Activated CD8-positive, alpha-beta memory T cell treated with anti-CD3 and anti-CD28 coated beads for 36 hours (primary cell): Measurements from ENCODE around the gene PTBP2. TPM values are rescaled to one million over a fixed set of nuclear protein-coding genes. Genes with fewer than 3 reads are reported as not detected.

Experiments
- CTCF ChIA-PET: fragments of 350-600 bp; sonication (Branson Sonifier 250); formaldehyde crosslinking; loops from one replicate; lab custom pipeline; 2021; ENCODE audit warnings: antibody characterized with exemption; lab: Charles Lee
- POLR2A ChIA-PET: fragments of 350-600 bp; sonication (Branson Sonifier 250); formaldehyde crosslinking; loops from one replicate; lab custom pipeline; 2021; ENCODE audit warnings: antibody characterized with exemption; lab: Charles Lee
- total RNA-seq, 2 experiments: library from RNA; stranded (reverse); gene quantifications; one replicate each; pipeline ENCODE4 v1.2.3, GENCODE V29; 2021

Gene PTBP2
- 10 to 100 TPM; 10.7 to 12.2 TPM for total RNA-seq

- POLR2A ChIA-PET: no interaction called here
- CTCF ChIA-PET: no interaction called here
Measured at GRCh38 chr1:96721416-96722160, at the start of gene PTBP2. PTBP2 (plus strand) TSS chr1:96721784; CDS start chr1:96721865, 81 bp downstream.

DNA sequence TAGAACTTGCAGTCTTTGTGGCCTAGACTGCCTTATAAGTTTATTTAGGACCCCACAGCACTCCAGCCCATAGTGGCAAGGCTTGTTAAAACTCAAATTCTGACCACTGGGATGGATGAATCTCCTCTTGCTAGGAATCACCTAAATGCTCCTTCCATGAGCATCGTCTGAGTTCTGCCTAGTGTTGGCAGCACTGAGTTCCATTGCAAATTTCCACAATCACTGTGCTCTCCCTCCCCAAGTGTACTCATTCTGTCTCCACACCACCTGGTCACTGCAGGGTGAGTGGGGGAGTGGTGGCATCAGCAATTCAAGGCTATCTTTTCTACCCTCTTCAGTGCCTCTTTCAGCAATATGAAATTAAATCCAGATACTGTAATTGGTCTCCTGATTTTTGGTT lies 46.7 kb upstream of the PTBP2 start:
- CTCF ChIA-PET: no interaction called here
- POLR2A ChIA-PET: interaction anchor here (0.6 kb wide), 1 partner anchor 121 kb away, joined by 3 read pairs; no protein-coding TSS in a partner anchor

- POLR2A ChIA-PET: interaction anchor here (0.6 kb wide), 1 partner anchor 61 kb away, joined by 3 read pairs; no protein-coding TSS in a partner anchor
- CTCF ChIA-PET: no interaction called here
Measured at GRCh38 chr1:96682056-96682455, 39.5 kb upstream of the PTBP2 start.

DNA sequence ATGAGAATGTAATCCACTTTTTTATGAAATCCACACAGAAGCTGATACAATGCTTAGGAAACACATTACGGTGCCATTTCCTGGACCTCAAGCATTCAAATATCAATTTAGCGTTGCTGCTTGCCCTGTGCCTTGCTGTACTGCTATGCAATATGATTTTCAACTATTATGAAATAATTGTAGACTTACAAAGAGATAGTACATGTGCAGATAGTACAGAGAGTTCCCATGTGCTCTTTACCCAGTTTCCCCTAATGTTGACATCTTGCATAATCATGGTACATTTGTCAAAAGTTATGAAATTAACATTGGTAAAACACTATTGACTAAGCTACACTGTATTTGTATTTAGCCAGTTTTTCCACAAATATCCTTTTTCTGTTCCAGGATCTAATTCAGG lies 37.7 kb upstream of the PTBP2 start:
- ChIA-PET POLR2A (no interaction called here), CTCF (no interaction called here)

DNA sequence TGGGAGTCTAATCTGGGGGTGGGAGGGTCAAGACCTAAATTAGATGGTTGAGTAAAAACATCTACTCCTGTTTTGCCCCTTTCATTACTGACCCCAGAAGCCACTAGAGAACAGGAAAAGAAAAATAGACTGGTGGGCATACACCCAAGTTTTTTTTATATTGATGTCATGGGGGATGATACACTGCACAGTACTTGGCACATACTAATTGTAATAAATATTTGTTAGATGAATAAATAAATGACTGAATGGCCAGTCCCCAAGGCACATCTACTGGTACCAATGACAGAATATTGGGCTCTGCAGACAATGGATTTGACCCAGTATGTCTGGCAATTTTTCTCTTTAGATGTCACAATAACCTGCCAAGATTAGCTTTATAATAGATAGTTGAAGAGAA lies 36.8 kb upstream of the PTBP2 start:
- CTCF ChIA-PET: no interaction called here
- POLR2A ChIA-PET: no interaction called here

- CTCF ChIA-PET: no interaction called here
- POLR2A ChIA-PET: no interaction called here
Measured at GRCh38 chr1:96688767-96689166, 32.8 kb upstream of the PTBP2 start.

GRCh38 chr1:96695954-96696353 lies 25.6 kb upstream of the PTBP2 start:
- ChIA-PET POLR2A (no interaction called here), CTCF (no interaction called here)

- CTCF ChIA-PET: no interaction called here
- POLR2A ChIA-PET: no interaction called here
Measured at GRCh38 chr1:96698342-96698983, 23.1 kb upstream of the PTBP2 start.

GRCh38 chr1:96703186-96703585 lies 18.4 kb upstream of the PTBP2 start:
- POLR2A ChIA-PET: no interaction called here
- CTCF ChIA-PET: no interaction called here

DNA sequence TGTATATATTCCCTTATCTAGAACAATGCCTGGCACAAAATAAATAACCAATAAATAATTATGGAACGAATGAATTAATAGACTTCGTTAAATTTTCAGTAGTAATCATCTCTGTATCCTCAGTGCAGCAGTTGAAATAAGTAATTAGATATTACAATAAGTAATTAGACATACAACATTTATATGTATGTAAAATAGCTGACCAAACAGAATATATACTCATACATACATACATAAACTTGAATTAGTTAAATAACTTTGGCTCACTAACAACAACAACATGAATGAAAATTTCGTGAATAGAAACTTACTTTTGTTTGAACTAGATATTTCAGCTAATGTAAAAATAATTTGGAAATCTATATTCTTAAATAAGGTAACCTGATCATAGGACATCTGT lies 14.6 kb upstream of the PTBP2 start:
- POLR2A ChIA-PET: no interaction called here

GRCh38 chr1:96708482-96708881 lies 13.1 kb upstream of the PTBP2 start:
- ChIA-PET CTCF (no interaction called here), POLR2A (no interaction called here)

More for the DNA sequence above, 14.6 kb upstream of the PTBP2 start:
- CTCF ChIA-PET: no interaction called here

GRCh38 chr1:96710708-96711477 lies 10.7 kb upstream of the PTBP2 start:
- ChIA-PET CTCF (no interaction called here), POLR2A (no interaction called here)

DNA sequence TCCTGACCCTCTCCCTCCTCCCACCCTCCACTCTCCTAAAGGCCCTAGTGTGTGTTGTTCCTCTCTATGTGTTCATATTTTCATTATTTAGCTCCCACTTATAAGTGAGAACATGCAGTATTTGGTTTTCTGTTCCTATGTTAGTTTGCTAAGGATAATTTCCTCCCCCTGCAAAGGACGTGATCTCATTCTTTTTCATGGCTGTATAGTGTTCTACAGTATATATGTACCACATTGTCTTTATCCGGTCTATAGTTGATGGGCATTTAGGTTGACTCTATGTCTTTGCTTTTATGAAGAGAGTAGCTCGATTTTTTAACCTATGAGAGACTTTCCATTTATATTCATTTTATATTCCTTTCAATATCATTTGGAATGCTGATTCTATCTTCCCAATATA lies 7.9 kb upstream of the PTBP2 start:
- ChIA-PET POLR2A (no interaction called here), CTCF (no interaction called here)

GRCh38 chr1:96714881-96715280 lies 6.7 kb upstream of the PTBP2 start:
- POLR2A ChIA-PET: no interaction called here

DNA sequence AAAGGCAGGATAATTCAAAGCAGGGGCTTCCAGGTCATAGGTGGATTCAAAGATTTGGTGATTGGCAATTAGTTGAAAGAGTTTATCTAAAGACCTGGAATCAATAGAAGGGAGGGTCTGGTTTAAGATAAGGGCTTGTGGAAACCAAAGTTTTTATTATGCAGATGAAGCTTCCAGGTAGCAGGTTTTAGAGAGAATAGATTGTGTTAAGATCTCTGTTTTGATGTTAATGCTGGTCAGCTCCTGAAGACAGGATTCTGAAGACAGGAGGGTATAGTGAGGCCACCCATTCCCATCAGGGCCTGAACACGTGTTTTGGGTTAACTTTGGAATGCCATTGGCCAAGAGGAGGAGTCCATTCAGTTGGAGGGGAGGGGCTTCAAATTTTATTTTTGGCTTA lies 6.1 kb upstream of the PTBP2 start:
- POLR2A ChIA-PET: no interaction called here
- CTCF ChIA-PET: no interaction called here

More at GRCh38 chr1:96714881-96715280, 6.7 kb upstream of the PTBP2 start:
- CTCF ChIA-PET: no interaction called here

DNA sequence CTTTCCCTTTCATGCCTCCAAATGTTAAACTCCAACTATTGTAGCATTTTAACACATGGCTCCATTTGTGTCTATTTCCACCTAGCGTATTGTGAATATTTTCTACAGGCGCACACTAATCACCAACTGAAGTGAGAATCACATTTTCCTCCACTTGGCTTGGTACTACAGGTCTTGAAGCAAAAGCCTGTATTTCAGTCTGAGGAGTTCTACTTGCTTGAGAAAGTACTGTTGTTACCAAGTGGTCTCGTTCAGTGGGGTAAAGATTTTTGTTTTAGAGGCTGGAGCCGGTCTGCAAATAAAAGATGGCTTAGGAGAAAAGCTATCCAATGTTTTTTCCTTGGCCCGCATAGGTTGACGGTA lies 550 bp upstream of the PTBP2 start:
- ChIA-PET POLR2A (no interaction called here), CTCF (no interaction called here)

DNA sequence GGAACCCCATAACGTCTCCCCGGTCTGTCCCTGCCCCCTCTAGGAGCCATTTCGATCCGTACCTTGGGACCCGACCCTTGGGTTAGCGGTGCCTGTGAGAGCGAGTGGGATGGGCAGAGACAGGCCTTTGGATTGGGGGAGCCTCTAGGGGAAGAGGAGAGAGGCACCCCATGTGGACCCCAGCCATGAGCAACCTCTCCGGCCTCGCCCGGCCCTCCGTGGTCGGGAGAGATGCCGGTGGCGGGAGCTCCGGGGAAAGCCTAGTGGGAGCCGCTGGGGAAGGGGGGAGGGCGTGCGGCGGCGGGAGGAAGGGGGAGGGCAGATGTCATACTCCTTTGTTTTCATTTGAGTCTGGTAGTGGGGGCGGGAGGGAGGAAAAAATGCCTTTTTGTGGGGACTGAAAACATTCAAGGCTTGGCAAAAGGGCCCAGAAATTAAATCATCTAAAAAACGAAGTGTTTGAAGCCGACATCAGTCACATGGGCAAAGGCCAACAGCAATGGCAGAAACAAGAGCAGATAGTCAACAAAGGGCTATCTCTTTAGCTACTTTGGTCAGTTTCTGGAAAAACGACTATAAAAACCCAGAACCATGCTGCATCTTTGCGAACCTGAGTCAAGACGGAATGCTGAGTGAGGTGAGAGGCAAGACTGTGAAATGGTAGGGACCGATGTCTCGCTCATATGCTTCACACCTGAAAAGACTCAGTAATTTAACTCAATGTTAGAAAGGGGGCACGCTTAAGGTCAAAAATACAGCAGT lies 758 bp downstream of the PTBP2 start:
- CTCF ChIA-PET: interaction anchor here (0.6 kb wide), 1 partner anchor 28 kb away, joined by 3 read pairs; no protein-coding TSS in a partner anchor

GRCh38 chr1:96722958-96723357 lies 1.4 kb downstream of the PTBP2 start:
- POLR2A ChIA-PET: interaction anchor here (0.7 kb wide), 1 partner anchor 10 kb away, joined by 3 read pairs; no protein-coding TSS in a partner anchor

More for the DNA sequence above, 758 bp downstream of the PTBP2 start:
- POLR2A ChIA-PET: interaction anchor here (0.7 kb wide), 1 partner anchor 10 kb away, joined by 3 read pairs; no protein-coding TSS in a partner anchor

DNA sequence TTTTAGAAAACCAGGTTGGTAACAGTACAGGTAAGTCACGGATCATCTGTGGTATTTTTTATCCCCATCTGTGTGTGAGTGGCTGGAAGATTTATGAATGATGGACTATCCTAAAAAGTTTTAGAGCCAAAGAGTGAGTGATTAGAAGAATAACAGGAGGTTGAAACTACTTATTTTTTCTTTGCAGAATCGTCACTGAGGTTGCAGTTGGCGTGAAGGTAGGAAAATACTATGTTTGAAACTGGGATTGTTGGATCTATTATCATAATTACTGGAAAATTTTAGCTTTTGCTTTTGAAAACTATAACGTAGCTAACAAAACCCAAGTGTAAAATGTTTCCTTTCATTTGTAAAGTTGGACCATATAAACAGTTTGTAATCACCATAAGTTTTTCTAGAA lies 1.8 kb downstream of the PTBP2 start:
- ChIA-PET CTCF (no interaction called here), POLR2A (no interaction called here)

More at GRCh38 chr1:96722958-96723357, 1.4 kb downstream of the PTBP2 start:
- CTCF ChIA-PET: no interaction called here
